K562 (cell line): ENCODE results near the gene AP2A2. TPM values are rescaled to one million over a fixed set of nuclear protein-coding genes. Genes with fewer than 3 reads are reported as not detected.

Source experiments
- ATAC-seq: fragments of 200-7000 bp; cut with Tn5 transposase; 3 replicates; pipeline ENCODE4 v1.9.1; 2020; ENCODE audit warnings: moderate library complexity
- BruUV-seq: library from RNA; stranded (reverse); fragments of 400-500 nt; replicated peaks from 2 replicates; lab custom pipeline; 2021; lab: Mats Ljungman, UMichigan
- CTCF ChIA-PET: fragments of 300-600 bp; formaldehyde crosslinking; extraction: SDS; loops from one replicate; lab custom pipeline; 2021; ENCODE audit warnings: low intra/inter-chr PET ratio; lab: Yijun Ruan, JAX
- POLR2A ChIA-PET: fragments of 300-600, 350-650 bp; sonication (Branson Sonifier 250); formaldehyde crosslinking; extraction: SDS; loops from one replicate; lab custom pipeline; 2021; ENCODE audit warnings: antibody characterized with exemption, inconsistent platforms; lab: Yijun Ruan, JAX
- DNase-seq, 4 experiments: peaks; one replicate each; pipeline versions ENCODE4 v3.0.0 to v3.0.0-alpha.2; 2011 to 2018; ENCODE audit warnings: low spot score in 3 of 4, mixed read lengths in 3 of 4; ENCODE audit errors: extremely low read depth in 1 of 4
- FAIRE-seq: peaks from 2 replicates; lab custom pipeline; 2011; peaks lifted over from hg19 to GRCh38; lab: Jason Lieb, UNC
- H2AFZ ChIP-seq: 2 replicates; pipeline ENCODE4 v1.6.0; 2011; ENCODE audit warnings: low read depth, low read length, control low read depth, inconsistent platforms
- H3K27ac ChIP-seq: fragments of 200-600 bp; 3 replicates; pipeline ENCODE4 v1.8.0; 2011; ENCODE audit warnings: low read depth, mild to moderate bottlenecking, control low read depth, inconsistent platforms, low read length, moderate library complexity, mixed read lengths; ENCODE audit errors: extremely low read depth
- H3K27me3 ChIP-seq, 2 experiments: fragments of 300-600 bp in 1 of 2; 2 replicates in 1 of 2; 3 replicates in 1 of 2; pipeline versions ENCODE4 v1.6.0 to v1.8.0; 2011; ENCODE audit warnings: inconsistent platforms in 2 of 2, low read length in 2 of 2, mild to moderate bottlenecking in 1 of 2, mixed read lengths in 1 of 2, moderate library complexity in 1 of 2; ENCODE audit not compliant: control insufficient read depth in 2 of 2, insufficient read depth in 2 of 2
- H3K36me3 ChIP-seq: fragments of 300-600 bp; 3 replicates; pipeline ENCODE4 v1.8.0; 2011; ENCODE audit warnings: mild to moderate bottlenecking, low read length, inconsistent platforms; ENCODE audit not compliant: control insufficient read depth, insufficient read depth
- H3K4me1 ChIP-seq, 2 experiments: fragments of 200-600 bp in 1 of 2; replicated peaks in 1 of 2; 2 replicates in 1 of 2; 3 replicates in 1 of 2; pipeline versions ENCODE4 v1.5.1 to v1.8.0; 2011; ENCODE audit warnings: inconsistent platforms in 2 of 2, low read length in 2 of 2, mild to moderate bottlenecking in 1 of 2, mixed read lengths in 1 of 2, moderate library complexity in 1 of 2; ENCODE audit not compliant: control insufficient read depth in 2 of 2, insufficient read depth in 2 of 2
- H3K4me2 ChIP-seq: 2 replicates; pipeline ENCODE4 v1.6.1; 2011; ENCODE audit warnings: low read length, control low read depth, inconsistent platforms, mixed read lengths; ENCODE audit not compliant: insufficient read depth
- H3K4me3 ChIP-seq: fragments of 200-600 bp; sonication (generic), shearing (Covaris generic); 2 replicates; pipeline ENCODE4 v1.5.1; 2016; ENCODE audit warnings: control low read depth, inconsistent platforms
- H3K79me2 ChIP-seq: fragments of 200-600 bp; 3 replicates; pipeline ENCODE4 v1.8.0; 2011; ENCODE audit warnings: low read length, inconsistent platforms; ENCODE audit not compliant: control insufficient read depth, insufficient read depth
- H3K9ac ChIP-seq, 2 experiments: 2 replicates each; pipeline versions ENCODE4 v1.6.0 to v1.6.1; 2011; ENCODE audit warnings: low read depth in 2 of 2, low read length in 2 of 2, control low read depth in 1 of 2, inconsistent platforms in 1 of 2, mild to moderate bottlenecking in 1 of 2, mixed read lengths in 1 of 2; ENCODE audit not compliant: insufficient read depth in 1 of 2
- H3K9me1 ChIP-seq: one replicate; pipeline ENCODE4 v1.6.0; 2011; ENCODE audit warnings: inconsistent platforms, mild to moderate bottlenecking, low read length, moderate library complexity; ENCODE audit not compliant: control insufficient read depth, insufficient read depth
- H3K9me3 ChIP-seq: replicated peaks from 2 replicates; pipeline ENCODE4 v1.5.1; 2011; ENCODE audit warnings: low read depth, low read length, inconsistent platforms; ENCODE audit not compliant: control insufficient read depth, insufficient read depth
- H4K20me1 ChIP-seq: replicated peaks from 2 replicates; pipeline ENCODE4 v1.6.1; 2011; ENCODE audit warnings: low read length, inconsistent platforms, mixed read lengths; ENCODE audit not compliant: control insufficient read depth, insufficient read depth
- ARID1B ChIP-seq: fragments of 450-650 bp; IDR thresholded peaks from 2 replicates; pipeline ENCODE4 v1.6.1; 2016; ENCODE audit warnings: antibody characterized with exemption, mild to moderate bottlenecking, inconsistent platforms
- ATF7 ChIP-seq: fragments of 450-650 bp; IDR thresholded peaks from 2 replicates; pipeline ENCODE4 v1.7.1; 2014; ENCODE audit warnings: mild to moderate bottlenecking, moderate library complexity
- CAMTA2 ChIP-seq: fragments of 250-450 bp; sonication (Bioruptor Pico); conservative IDR thresholded peaks from 2 replicates; pipeline ENCODE4 v1.5.1; 2022
- FOXP1 ChIP-seq: sonication (generic); formaldehyde crosslinking; IDR thresholded peaks from 2 replicates; pipeline ENCODE4 v1.8.0; 2022; ENCODE audit warnings: mild to moderate bottlenecking, missing genetic modification reagents
- MBD2 ChIP-seq: sonication (generic); IDR thresholded peaks from 2 replicates; pipeline ENCODE4 v1.6.1; 2016; ENCODE audit warnings: low read depth, borderline replicate concordance
- POLR2A ChIP-seq: fragments of 450-650 bp; conservative IDR thresholded peaks from 2 replicates; pipeline ENCODE4 v1.6.1; 2016
- SIN3A ChIP-seq, 2 experiments: fragments of 150-350 bp in 1 of 2; IDR thresholded peaks; 2 replicates each; pipeline ENCODE4 v1.6.1; 2011 to 2016; ENCODE audit warnings: borderline replicate concordance in 2 of 2, low read depth in 2 of 2, low read length in 2 of 2, mild to moderate bottlenecking in 2 of 2, moderate library complexity in 2 of 2; ENCODE audit not compliant: control insufficient read depth in 1 of 2
- TCF7L2 ChIP-seq: fragments of 150-350 bp; IDR thresholded peaks from 2 replicates; pipeline ENCODE4 v1.6.1; 2016; ENCODE audit warnings: low read depth, mild to moderate bottlenecking, low read length, moderate library complexity
- YY1 ChIP-seq, 3 experiments: IDR thresholded peaks; 2 replicates each; pipeline ENCODE4 v1.6.1; 2011; ENCODE audit warnings: low read length in 2 of 3, mild to moderate bottlenecking in 2 of 3, moderate library complexity in 2 of 3, borderline replicate concordance in 1 of 3, control low read depth in 1 of 3, low read depth in 1 of 3; ENCODE audit not compliant: insufficient read depth in 3 of 3, insufficient replicate concordance in 2 of 3, control insufficient read depth in 1 of 3, insufficient read length in 1 of 3; ENCODE audit errors: extremely low read depth in 1 of 3
- WGBS: fragments of 100-300 bp; shearing (Covaris generic); methylation state at CpG from one replicate; pipeline ENCODE4 v1.1.6; 2016; ENCODE audit warnings: low coverage, mixed read lengths; ENCODE audit not compliant: insufficient coverage; ENCODE audit errors: missing lambda C conversion rate; 5-methylcytosine and 5-hydroxymethylcytosine counted together
- in situ Hi-C: fragments of 300-500 bp; cut with MboI; formaldehyde crosslinking; loops from 4 replicates; pipeline ENCODE4 v1.15.0; 2018; ENCODE audit warnings: inconsistent platforms, mixed read lengths
- intact Hi-C: fragments of 100-400 bp; cut with micrococcal nuclease; formaldehyde crosslinking; loops from 2 replicates; pipeline ENCODE4 v1.14.2; 2022
- polyA plus RNA-seq, 8 experiments: library from polyadenylated mRNA; depleted of rRNA in 4 of 8; stranded (reverse) in 5 of 8; unstranded in 3 of 8; fragments of >200 nt; fragmentation: Nextera tagmentation in 2 of 8; fragmentation: Illumina TruSeq in 1 of 8; extraction: Ambion mirVana in 2 of 8; extraction: Trizol in 1 of 8; gene quantifications; 2 replicates each; pipeline versions ENCODE4 v1.2.1 to v1.2.3, GENCODE V29; 2011 to 2014; ENCODE audit warnings: inconsistent platforms in 1 of 8, missing spikeins in 1 of 8
- total RNA-seq, 7 experiments: library from RNA; depleted of rRNA in 6 of 7; stranded (reverse); fragments of >200 nt in 6 of 7; fragmentation: Illumina TruSeq in 2 of 7; extraction: Trizol in 2 of 7; gene quantifications; 2 replicates each; pipeline versions ENCODE4 v1.2.1 to v1.2.3, GENCODE V29; 2011 to 2021; ENCODE audit warnings: low replicate concordance in 1 of 7
- TF ChIP-seq, protein P1 (sequence below): sonication (generic); formaldehyde crosslinking; IDR thresholded peaks from 2 replicates; pipeline ENCODE4 v1.8.0; 2022; ENCODE audit warnings: missing genetic modification reagents, mild to moderate bottlenecking, moderate library complexity, borderline replicate concordance
- TF ChIP-seq, protein P2 (sequence below): sonication (generic); formaldehyde crosslinking; IDR thresholded peaks from 2 replicates; pipeline ENCODE4 v1.8.1; 2023; ENCODE audit warnings: mild to moderate bottlenecking, missing genetic modification reagents
- TF ChIP-seq, protein P3 (sequence below): fragments of 250-450 bp; sonication (Bioruptor Pico); IDR thresholded peaks from 2 replicates; pipeline ENCODE4 v1.8.0; 2021; ENCODE audit warnings: moderate library complexity, mild to moderate bottlenecking, inconsistent platforms

The AP2A2 gene
- total and polyA plus RNA-seq, 9 of the 15 experiments (the other 6 are each of a cell fraction or from before 2014, with no cell fraction given) = 0.69 to 41.7 (median 15.2) TPM

DNA sequence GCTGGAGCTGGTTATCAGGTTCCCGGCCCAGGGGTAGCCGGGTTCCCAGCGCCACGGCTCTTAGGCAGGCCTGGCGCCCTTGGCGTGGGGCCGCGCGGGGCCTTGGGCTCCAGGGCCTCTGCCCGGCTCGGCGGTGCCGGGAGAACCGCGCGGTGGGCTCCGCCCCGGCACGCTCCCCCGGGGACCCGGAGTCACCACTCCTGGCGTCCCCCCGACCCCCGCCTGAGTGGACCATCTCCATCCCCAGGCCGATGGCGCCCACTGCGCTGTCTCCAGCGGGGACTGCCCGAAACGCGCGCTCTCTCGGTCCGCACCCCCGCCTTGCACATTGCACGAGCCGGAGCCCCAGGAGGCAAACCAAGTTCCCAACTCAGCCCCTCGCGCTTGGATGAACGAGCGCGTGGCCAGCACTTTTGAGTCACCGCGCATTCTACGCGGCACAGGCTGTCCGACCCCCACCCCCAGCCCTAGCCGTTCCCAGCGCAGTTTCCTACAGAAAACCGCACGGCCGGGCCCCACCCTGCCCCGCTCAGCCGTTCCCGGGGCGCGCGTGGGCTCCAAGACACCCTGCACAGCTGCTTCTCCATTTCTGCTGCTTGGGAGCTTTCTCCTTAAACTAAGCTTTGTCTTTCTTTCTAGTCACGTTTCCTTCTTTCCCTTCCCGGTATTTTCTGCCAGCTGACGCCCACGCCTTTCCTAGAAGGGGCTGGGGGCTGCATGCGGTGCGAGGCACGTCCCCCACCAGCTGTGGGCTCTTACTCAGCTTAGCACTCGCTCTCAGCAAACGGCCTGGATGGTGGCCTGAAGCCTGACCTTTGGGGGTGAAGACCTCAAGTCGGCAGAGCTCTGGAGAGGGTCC lies 14.4 kb upstream of the AP2A2 start:
- ATAC-seq (peak; percentile 62), DNase-seq (peak; percentile 55 to 69 (median 62)), FAIRE-seq (peak; percentile 69)
- H3K27ac ChIP-seq = peak overlapping the region; percentile 93
- TSS peak; percentile 93 for BruUV-seq
- H3K4me2 ChIP-seq = peak overlapping the region; percentile 75
- peaks cover 15% of the 10 kb centered on the region; the same call in 1 of the 2 replicates for H4K20me1 ChIP-seq
- H2AFZ ChIP-seq = peak overlapping the region; percentile 86
- H3K9ac ChIP-seq = peak overlapping the region; percentile 81 to 91
- 2% methylated on average over 47 of the region's 68 CpGs for WGBS
- H3K4me3 ChIP-seq = peak overlapping the region; percentile 100
- in situ Hi-C loops (no loop called here), intact Hi-C loops (loop anchor here (10.0 kb wide), 1 partner anchor 66 kb away; the partner anchor contains the start of genes POLR2L and TSPAN4)
- CTCF ChIA-PET = interaction anchor here (0.6 kb wide), 1 partner anchor 34 kb away, joined by 6 read pairs; no protein-coding TSS in a partner anchor
- H3K9me3 ChIP-seq = no peaks in the 10 kb centered on the region
- no peaks in the 10 kb centered on the region for H3K27me3 ChIP-seq
- peaks cover 37 to 59% of the 10 kb centered on the region in 2 experiments for H3K4me1 ChIP-seq
- POLR2A ChIA-PET = interaction anchor here (0.5 to 1.1 kb wide), 4 partner anchors 11 to 861 kb away, joined by 3 to 5 read pairs (median 4); no protein-coding TSS in a partner anchor
- H3K79me2 ChIP-seq = peaks cover 40% of the 10 kb centered on the region
- no peaks in the 10 kb centered on the region for H3K9me1 ChIP-seq
- peaks cover 30% of the 10 kb centered on the region; the same call in 2 of the 3 replicates for H3K36me3 ChIP-seq
- TF ChIP-seq CAMTA2 (CRISPR knock-in tag) (no peak), POLR2A (peak; percentile 69), YY1 (IDR thresholded peaks at IDR 0.05; ENCODE audit: borderline replicate concordance in 1 of 3, control insufficient read depth in 1 of 3, extremely low read depth in 1 of 3, insufficient read depth in 3 of 3, insufficient read length in 1 of 3, insufficient replicate concordance in 2 of 3, low read depth in 1 of 3, low read length in 2 of 3) (peak; percentile 8 to 49 (median 14)), ARID1B (peak; percentile 18; the same call in 1 of the 2 replicates), SIN3A (IDR thresholded peaks at IDR 0.05; ENCODE audit: borderline replicate concordance in 2 of 2, control insufficient read depth in 1 of 2, low read depth in 2 of 2, low read length in 2 of 2) (no peak), TCF7L2 (0 out of 2 replicates have a peak, but pooled peaks have one; percentile 51), FOXP1 (no peak), MBD2 (peak; percentile 13; the same call in 1 of the 2 replicates), ATF7 (peak; percentile 97)
- TF ChIP-seq, protein P1, sequence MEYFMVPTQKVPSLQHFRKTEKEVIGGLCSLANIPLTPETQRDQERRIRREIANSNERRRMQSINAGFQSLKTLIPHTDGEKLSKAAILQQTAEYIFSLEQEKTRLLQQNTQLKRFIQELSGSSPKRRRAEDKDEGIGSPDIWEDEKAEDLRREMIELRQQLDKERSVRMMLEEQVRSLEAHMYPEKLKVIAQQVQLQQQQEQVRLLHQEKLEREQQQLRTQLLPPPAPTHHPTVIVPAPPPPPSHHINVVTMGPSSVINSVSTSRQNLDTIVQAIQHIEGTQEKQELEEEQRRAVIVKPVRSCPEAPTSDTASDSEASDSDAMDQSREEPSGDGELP (CRISPR knock-in tag) = peak; percentile 75
- TF ChIP-seq, protein P2, sequence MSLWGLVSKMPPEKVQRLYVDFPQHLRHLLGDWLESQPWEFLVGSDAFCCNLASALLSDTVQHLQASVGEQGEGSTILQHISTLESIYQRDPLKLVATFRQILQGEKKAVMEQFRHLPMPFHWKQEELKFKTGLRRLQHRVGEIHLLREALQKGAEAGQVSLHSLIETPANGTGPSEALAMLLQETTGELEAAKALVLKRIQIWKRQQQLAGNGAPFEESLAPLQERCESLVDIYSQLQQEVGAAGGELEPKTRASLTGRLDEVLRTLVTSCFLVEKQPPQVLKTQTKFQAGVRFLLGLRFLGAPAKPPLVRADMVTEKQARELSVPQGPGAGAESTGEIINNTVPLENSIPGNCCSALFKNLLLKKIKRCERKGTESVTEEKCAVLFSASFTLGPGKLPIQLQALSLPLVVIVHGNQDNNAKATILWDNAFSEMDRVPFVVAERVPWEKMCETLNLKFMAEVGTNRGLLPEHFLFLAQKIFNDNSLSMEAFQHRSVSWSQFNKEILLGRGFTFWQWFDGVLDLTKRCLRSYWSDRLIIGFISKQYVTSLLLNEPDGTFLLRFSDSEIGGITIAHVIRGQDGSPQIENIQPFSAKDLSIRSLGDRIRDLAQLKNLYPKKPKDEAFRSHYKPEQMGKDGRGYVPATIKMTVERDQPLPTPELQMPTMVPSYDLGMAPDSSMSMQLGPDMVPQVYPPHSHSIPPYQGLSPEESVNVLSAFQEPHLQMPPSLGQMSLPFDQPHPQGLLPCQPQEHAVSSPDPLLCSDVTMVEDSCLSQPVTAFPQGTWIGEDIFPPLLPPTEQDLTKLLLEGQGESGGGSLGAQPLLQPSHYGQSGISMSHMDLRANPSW (CRISPR knock-in tag) = no peak
- TF ChIP-seq, protein P3, sequence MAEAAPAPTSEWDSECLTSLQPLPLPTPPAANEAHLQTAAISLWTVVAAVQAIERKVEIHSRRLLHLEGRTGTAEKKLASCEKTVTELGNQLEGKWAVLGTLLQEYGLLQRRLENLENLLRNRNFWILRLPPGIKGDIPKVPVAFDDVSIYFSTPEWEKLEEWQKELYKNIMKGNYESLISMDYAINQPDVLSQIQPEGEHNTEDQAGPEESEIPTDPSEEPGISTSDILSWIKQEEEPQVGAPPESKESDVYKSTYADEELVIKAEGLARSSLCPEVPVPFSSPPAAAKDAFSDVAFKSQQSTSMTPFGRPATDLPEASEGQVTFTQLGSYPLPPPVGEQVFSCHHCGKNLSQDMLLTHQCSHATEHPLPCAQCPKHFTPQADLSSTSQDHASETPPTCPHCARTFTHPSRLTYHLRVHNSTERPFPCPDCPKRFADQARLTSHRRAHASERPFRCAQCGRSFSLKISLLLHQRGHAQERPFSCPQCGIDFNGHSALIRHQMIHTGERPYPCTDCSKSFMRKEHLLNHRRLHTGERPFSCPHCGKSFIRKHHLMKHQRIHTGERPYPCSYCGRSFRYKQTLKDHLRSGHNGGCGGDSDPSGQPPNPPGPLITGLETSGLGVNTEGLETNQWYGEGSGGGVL (CRISPR knock-in tag) = no peak
